GM19193 (cell line): ENCODE measurements around the gene TEX10.

Experiments used
- POLR2A ChIP-seq: IDR thresholded peaks from 4 replicates; pipeline ENCODE4 v1.6.1; 2011; ENCODE audit not compliant: insufficient read depth, insufficient read length; ENCODE audit errors: extremely low read depth

The TEX10 gene

GRCh38 chr9:100357501-100357900, 4.8 kb upstream of the TEX10 start:
- no peak for TF ChIP-seq POLR2A

- TF ChIP-seq POLR2A = no peak
These were observed 2.8 kb upstream of the TEX10 start for GRCh38 chr9:100355561-100355960.

GRCh38 chr9:100354121-100354800, 1.5 kb upstream of the TEX10 start:
- TF ChIP-seq POLR2A = no peak

GRCh38 chr9:100352201-100352726, 478 bp downstream of the TEX10 start:
- TF ChIP-seq POLR2A = no peak

DNA sequence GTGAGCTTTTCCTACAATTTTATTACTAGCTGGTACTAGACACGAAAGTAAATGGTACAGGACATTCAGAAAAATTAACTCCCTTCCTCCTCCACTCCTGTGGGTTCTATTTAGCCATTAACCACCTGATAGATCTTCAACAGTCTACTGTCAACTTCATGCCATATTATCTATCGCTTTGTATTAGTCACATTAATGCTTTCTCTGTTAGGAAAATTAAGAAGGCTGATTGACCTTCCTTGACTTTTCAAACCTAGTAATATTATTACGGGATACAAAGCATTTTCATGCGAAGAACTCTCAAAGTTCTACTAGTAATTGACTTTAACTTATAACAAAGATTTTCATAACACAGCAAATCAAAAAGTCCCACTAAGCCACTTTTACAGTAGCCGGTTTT, 1.2 kb downstream of the TEX10 start:
- TF ChIP-seq POLR2A = no peak

DNA sequence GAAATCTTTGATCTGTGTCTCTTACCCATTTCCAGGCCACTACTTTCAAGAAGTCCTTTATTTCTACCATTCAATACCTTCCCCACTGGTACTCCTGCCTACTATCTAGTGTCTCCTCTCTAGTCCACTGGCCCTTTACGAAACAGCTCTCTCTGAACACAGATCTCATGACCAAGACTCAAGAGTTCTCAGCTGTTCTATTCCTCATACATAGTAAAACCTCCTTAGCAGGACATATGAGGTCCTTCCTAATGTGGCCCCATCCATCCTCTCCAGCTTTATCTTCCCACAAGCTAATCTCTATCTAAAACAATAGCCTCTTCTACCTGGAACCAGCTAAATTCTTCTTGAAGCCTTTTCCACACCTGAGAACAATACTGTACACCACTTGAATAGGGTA, 2.6 kb downstream of the TEX10 start:
- no peak for TF ChIP-seq POLR2A

GRCh38 chr9:100346836-100347235, 5.9 kb downstream of the TEX10 start:
- no peak for TF ChIP-seq POLR2A

DNA sequence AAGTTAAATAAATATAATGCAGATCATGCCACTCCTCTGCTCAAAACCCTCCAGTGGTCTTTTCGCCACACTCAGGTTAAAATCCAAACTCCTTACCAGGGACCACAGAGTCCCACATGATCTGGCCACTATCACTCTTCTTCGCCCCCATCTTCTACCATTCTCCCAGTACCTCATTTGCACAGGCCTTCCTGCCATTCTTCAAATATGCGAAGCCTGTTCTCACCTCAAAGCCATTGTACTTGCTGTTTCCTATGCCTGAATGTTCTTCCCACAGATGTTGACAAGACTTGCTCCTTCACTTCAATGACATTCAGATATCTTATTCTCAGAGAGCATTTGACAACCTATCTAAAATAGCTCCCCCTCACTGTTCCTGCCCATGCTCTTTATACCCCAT, 10.9 kb downstream of the TEX10 start:
- no peak for TF ChIP-seq POLR2A

DNA sequence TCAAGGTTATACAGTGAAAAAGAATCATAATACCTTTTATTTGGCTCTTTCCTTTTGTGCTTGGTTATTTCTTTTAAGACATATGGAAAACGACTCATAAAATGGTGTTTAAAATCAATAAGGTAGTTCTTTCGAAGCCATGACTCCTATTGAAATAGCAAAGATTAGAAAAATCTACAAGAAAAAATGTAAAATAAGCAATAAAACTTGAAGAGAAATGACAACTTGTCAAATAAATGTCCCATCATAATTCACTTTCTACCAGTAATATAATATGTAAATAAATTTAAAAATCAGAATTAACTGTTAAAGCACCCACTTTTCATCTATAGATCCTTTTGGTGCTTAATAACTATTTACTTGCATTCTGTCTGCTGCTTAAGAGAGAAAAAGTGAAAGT, 12.5 kb downstream of the TEX10 start:
- no peak for TF ChIP-seq POLR2A

- no peak for TF ChIP-seq POLR2A
These were observed 28.0 kb downstream of the TEX10 start for GRCh38 chr9:100324594-100325200.

- no peak for TF ChIP-seq POLR2A
These were observed 29.7 kb downstream of the TEX10 start for GRCh38 chr9:100322954-100323536.

DNA sequence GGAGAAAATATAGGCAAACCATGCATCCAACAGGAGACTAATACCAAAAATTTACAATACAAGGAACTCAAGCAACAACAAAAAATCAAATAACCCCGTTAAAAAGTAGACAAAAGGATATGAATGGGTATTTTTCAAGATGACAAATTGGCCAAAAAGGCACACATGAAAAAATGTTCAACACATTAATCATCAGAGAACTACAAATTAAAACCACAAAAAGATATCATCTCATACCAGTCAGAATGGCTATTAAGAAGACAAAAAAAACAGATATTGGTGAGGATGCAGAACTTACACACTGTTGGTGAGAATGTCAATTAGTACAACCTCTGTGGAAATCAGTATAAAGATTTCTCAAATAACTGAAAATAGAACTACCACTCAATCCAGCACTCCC, 35.0 kb downstream of the TEX10 start:
- no peak for TF ChIP-seq POLR2A

DNA sequence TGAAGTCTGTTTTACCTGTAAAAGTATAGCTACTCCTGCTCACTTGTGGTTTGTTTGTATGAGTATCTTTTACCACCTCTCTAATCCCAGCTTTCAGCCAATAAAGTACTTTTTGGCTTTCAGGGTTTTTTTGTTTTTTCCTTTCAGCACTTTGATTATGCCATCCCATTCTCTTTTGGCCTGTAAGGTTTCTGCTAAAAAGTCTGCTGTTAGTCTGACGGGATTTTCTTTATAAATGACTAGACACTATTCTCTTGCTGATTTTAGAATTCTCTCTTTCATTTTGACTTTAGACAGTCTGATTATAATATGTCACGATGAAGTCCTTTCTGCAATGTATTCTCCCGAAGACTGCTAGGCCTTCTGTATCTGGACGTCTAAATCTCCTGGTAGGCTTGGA, 37.2 kb downstream of the TEX10 start:
- TF ChIP-seq POLR2A = no peak

- no peak for TF ChIP-seq POLR2A
These were observed 42.8 kb downstream of the TEX10 start for GRCh38 chr9:100309992-100310391.

DNA sequence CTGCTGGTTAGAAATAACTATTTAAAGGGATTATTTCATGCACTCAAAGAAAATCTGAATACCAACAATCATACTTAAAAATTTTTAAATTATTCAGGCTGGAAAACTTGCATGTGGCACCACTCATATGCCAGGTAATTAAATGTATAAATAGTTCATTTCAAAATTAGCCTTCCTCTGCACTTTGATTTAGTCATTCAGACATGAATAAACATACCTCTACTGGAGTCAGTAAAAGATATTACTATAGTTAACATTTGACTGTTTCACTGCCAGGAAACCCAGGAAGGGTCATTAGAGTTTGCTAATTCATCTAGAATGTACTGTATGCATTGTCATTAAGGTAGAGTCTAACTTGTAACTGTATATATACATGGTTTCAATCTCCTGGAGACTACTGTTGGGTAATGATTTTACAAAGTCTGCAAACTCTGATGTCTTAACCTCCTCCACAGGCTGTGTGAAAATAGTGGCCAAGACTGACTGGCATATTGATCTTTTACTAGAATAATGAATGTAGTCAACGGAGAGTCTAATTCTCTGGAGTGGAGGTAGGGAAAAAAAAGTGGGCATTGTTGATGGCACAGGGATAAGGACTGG, 43.7 kb downstream of the TEX10 start:
- no peak for TF ChIP-seq POLR2A

GRCh38 chr9:100307080-100307479, 45.7 kb downstream of the TEX10 start:
- no peak for TF ChIP-seq POLR2A
